NT2/D1 (cell line): Measurements from ENCODE around the gene PRMT1.

ENCODE experiments used
- SUZ12 ChIP-seq: IDR thresholded peaks from 2 replicates; pipeline ENCODE4 v1.6.1; 2011; ENCODE audit not compliant: insufficient read length, insufficient read depth; ENCODE audit errors: extremely low read depth
- YY1 ChIP-seq: IDR thresholded peaks from 2 replicates; pipeline ENCODE4 v1.6.1; 2011; ENCODE audit not compliant: insufficient read length, insufficient read depth
- ZNF274 ChIP-seq: IDR thresholded peaks from 2 replicates; pipeline ENCODE4 v1.6.1; 2011; ENCODE audit warnings: mild to moderate bottlenecking, low read depth, low read length

GRCh38 chr19:49643466-49643865 lies 33.6 kb upstream of the PRMT1 start:
- TF ChIP-seq YY1 (no peak), ZNF274 (no peak), SUZ12 (no peak)
